Activated naive CD8-positive, alpha-beta T cell treated with anti-CD3 and anti-CD28 coated beads, Interleukin-2, amount 10 ng/mL, durations not matched to agents 7 days and 5 days (primary cell): ENCODE results near the gene FMN1. TPM values are rescaled to one million over a fixed set of nuclear protein-coding genes. Genes with fewer than 3 reads are reported as not detected.
A peak's percentile ranks its signal among the peaks of the same experiment; 100 is the strongest.

Experiments
- ATAC-seq: fragments of 150-1000 bp; cut with Tn5 transposase; one replicate; pipeline ENCODE4 v1.10.0; 2021; ENCODE audit warnings: low read depth, moderate library complexity
- POLR2A ChIA-PET: fragments of 350-600 bp; sonication (Branson Sonifier 250); formaldehyde crosslinking; loops from one replicate; lab custom pipeline; 2021; ENCODE audit warnings: antibody characterized with exemption; lab: Charles Lee
- DNase-seq: peaks from one replicate; pipeline ENCODE4 v3.0.0; 2021
- H3K27ac Mint-ChIP-seq: one replicate; pipeline ENCODE4 v1.8.0; 2022; ENCODE audit warnings: mild to moderate bottlenecking, mixed read lengths
- H3K27me3 Mint-ChIP-seq: one replicate; pipeline ENCODE4 v1.8.0; 2022; ENCODE audit warnings: mild to moderate bottlenecking, moderate library complexity, mixed read lengths
- H3K36me3 Mint-ChIP-seq: one replicate; pipeline ENCODE4 v1.8.0; 2021; ENCODE audit warnings: mild to moderate bottlenecking, mixed read lengths
- H3K4me1 Mint-ChIP-seq: one replicate; pipeline ENCODE4 v1.8.0; 2021; ENCODE audit warnings: mixed read lengths
- H3K4me3 Mint-ChIP-seq: one replicate; pipeline ENCODE4 v1.8.0; 2022; ENCODE audit warnings: mild to moderate bottlenecking, moderate library complexity, mixed read lengths
- H3K9me3 Mint-ChIP-seq: one replicate; pipeline ENCODE4 v1.8.0; 2021; ENCODE audit warnings: mixed read lengths
- total RNA-seq, 2 experiments: library from RNA; stranded (reverse); gene quantifications; one replicate each; pipeline ENCODE4 v1.2.3, GENCODE V29; 2021

The FMN1 gene
- total RNA-seq, 2 experiments from 2014 or later = 0.08 to 0.45 TPM

- Mint-ChIP-seq H3K4me3 (no peak overlapping the region), H3K36me3 (no peaks in the 10 kb centered on the region), H3K27ac (no peak overlapping the region), H3K9me3 (peaks cover 2% of the 10 kb centered on the region), H3K27me3 (peaks cover 26% of the 10 kb centered on the region), H3K4me1 (no peaks in the 10 kb centered on the region)
- POLR2A ChIA-PET = interaction anchor here (0.6 kb wide), 1 partner anchor 62 kb away, joined by 3 read pairs; no protein-coding TSS in a partner anchor
- DNase-seq = no peak
- ATAC-seq = no peak
Measured at GRCh38 chr15:32743411-32744140, 450.9 kb downstream of the FMN1 start.

GRCh38 chr15:32739522-32740063 is 454.9 kb downstream of the FMN1 start:
- DNase-seq = no peak
- no peak for ATAC-seq
- Mint-ChIP-seq H3K27me3 (peaks cover 42% of the 10 kb centered on the region), H3K36me3 (no peaks in the 10 kb centered on the region), H3K4me3 (no peak overlapping the region), H3K9me3 (peaks cover 2% of the 10 kb centered on the region), H3K27ac (no peak overlapping the region), H3K4me1 (no peaks in the 10 kb centered on the region)
- POLR2A ChIA-PET = no interaction called here

GRCh38 chr15:32738666-32739065 is 455.8 kb downstream of the FMN1 start:
- Mint-ChIP-seq H3K27me3 (peaks cover 46% of the 10 kb centered on the region), H3K4me1 (no peaks in the 10 kb centered on the region), H3K9me3 (peaks cover 2% of the 10 kb centered on the region), H3K36me3 (no peaks in the 10 kb centered on the region), H3K27ac (no peak overlapping the region), H3K4me3 (no peak overlapping the region)
- ATAC-seq (no peak), DNase-seq (no peak)
- POLR2A ChIA-PET = no interaction called here

- Mint-ChIP-seq H3K36me3 (no peaks in the 10 kb centered on the region), H3K4me1 (no peaks in the 10 kb centered on the region), H3K9me3 (no peaks in the 10 kb centered on the region), H3K4me3 (no peak overlapping the region), H3K27me3 (peaks cover 42% of the 10 kb centered on the region), H3K27ac (no peak overlapping the region)
- POLR2A ChIA-PET = no interaction called here
- no peak for DNase-seq
- no peak for ATAC-seq
Measured at GRCh38 chr15:32737304-32737703, 457.2 kb downstream of the FMN1 start.

- H3K36me3 Mint-ChIP-seq = no peaks in the 10 kb centered on the region
- no peak for DNase-seq
- H3K4me1 Mint-ChIP-seq = no peaks in the 10 kb centered on the region
- H3K9me3 Mint-ChIP-seq = no peaks in the 10 kb centered on the region
- H3K4me3 Mint-ChIP-seq = no peak overlapping the region
- ATAC-seq = no peak
- peaks cover 42% of the 10 kb centered on the region for H3K27me3 Mint-ChIP-seq
- POLR2A ChIA-PET = no interaction called here
- no peak overlapping the region for H3K27ac Mint-ChIP-seq
Measured at GRCh38 chr15:32736701-32737061, 457.8 kb downstream of the FMN1 start.

- POLR2A ChIA-PET = no interaction called here
- Mint-ChIP-seq H3K27ac (no peak overlapping the region), H3K27me3 (peaks cover 47% of the 10 kb centered on the region), H3K36me3 (no peaks in the 10 kb centered on the region), H3K9me3 (no peaks in the 10 kb centered on the region), H3K4me3 (no peak overlapping the region), H3K4me1 (no peaks in the 10 kb centered on the region)
- no peak for DNase-seq
- ATAC-seq = no peak
Measured at GRCh38 chr15:32735989-32736700, 458.4 kb downstream of the FMN1 start.

GRCh38 chr15:32733281-32733680 is 461.2 kb downstream of the FMN1 start:
- Mint-ChIP-seq H3K27me3 (peaks cover 50% of the 10 kb centered on the region), H3K4me1 (no peaks in the 10 kb centered on the region), H3K27ac (no peak overlapping the region), H3K9me3 (no peaks in the 10 kb centered on the region), H3K4me3 (no peak overlapping the region), H3K36me3 (no peaks in the 10 kb centered on the region)
- POLR2A ChIA-PET = no interaction called here
- DNase-seq (no peak), ATAC-seq (no peak)

GRCh38 chr15:32732574-32733157 is 461.8 kb downstream of the FMN1 start:
- no peaks in the 10 kb centered on the region for H3K9me3 Mint-ChIP-seq
- no peak overlapping the region for H3K4me3 Mint-ChIP-seq
- DNase-seq (no peak), ATAC-seq (no peak)
- peaks cover 54% of the 10 kb centered on the region for H3K27me3 Mint-ChIP-seq
- no peak overlapping the region for H3K27ac Mint-ChIP-seq
- H3K4me1 Mint-ChIP-seq = no peaks in the 10 kb centered on the region
- H3K36me3 Mint-ChIP-seq = no peaks in the 10 kb centered on the region
- POLR2A ChIA-PET = no interaction called here

- H3K27me3 Mint-ChIP-seq = peaks cover 55% of the 10 kb centered on the region
- peaks cover 3% of the 10 kb centered on the region for H3K9me3 Mint-ChIP-seq
- H3K36me3 Mint-ChIP-seq = no peaks in the 10 kb centered on the region
- ATAC-seq (peak; percentile 39), DNase-seq (peak; percentile 32)
- H3K4me3 Mint-ChIP-seq = no peak overlapping the region
- H3K4me1 Mint-ChIP-seq = no peaks in the 10 kb centered on the region
- H3K27ac Mint-ChIP-seq = no peak overlapping the region
- POLR2A ChIA-PET = no interaction called here
Measured at GRCh38 chr15:32730677-32731654, 463.5 kb downstream of the FMN1 start.

GRCh38 chr15:32729700-32730395 is 464.7 kb downstream of the FMN1 start:
- no peak for ATAC-seq
- Mint-ChIP-seq H3K4me3 (no peak overlapping the region), H3K9me3 (peaks cover 6% of the 10 kb centered on the region), H3K27ac (no peak overlapping the region), H3K27me3 (peaks cover 56% of the 10 kb centered on the region), H3K4me1 (no peaks in the 10 kb centered on the region), H3K36me3 (no peaks in the 10 kb centered on the region)
- no peak for DNase-seq
- POLR2A ChIA-PET = no interaction called here

GRCh38 chr15:32723171-32723948 is 471.2 kb downstream of the FMN1 start:
- H3K4me3 Mint-ChIP-seq = no peak overlapping the region
- peaks cover 17% of the 10 kb centered on the region for H3K4me1 Mint-ChIP-seq
- ATAC-seq (peak; percentile 82), DNase-seq (no peak)
- H3K36me3 Mint-ChIP-seq = no peaks in the 10 kb centered on the region
- no peak overlapping the region for H3K27ac Mint-ChIP-seq
- H3K9me3 Mint-ChIP-seq = peaks cover 6% of the 10 kb centered on the region
- H3K27me3 Mint-ChIP-seq = peaks cover 63% of the 10 kb centered on the region
- POLR2A ChIA-PET = interaction anchor here (0.7 kb wide), 1 partner anchor 249 kb away, joined by 3 read pairs; no protein-coding TSS in a partner anchor

- peaks cover 6% of the 10 kb centered on the region for H3K9me3 Mint-ChIP-seq
- POLR2A ChIA-PET = no interaction called here
- H3K27ac Mint-ChIP-seq = no peak overlapping the region
- DNase-seq = no peak
- H3K36me3 Mint-ChIP-seq = no peaks in the 10 kb centered on the region
- peaks cover 64% of the 10 kb centered on the region for H3K27me3 Mint-ChIP-seq
- no peak overlapping the region for H3K4me3 Mint-ChIP-seq
- peaks cover 17% of the 10 kb centered on the region for H3K4me1 Mint-ChIP-seq
- no peak for ATAC-seq
Measured at GRCh38 chr15:32722136-32722535, 472.4 kb downstream of the FMN1 start.
